DND-41 (cell line): ENCODE measurements around the gene PLIN4.

ENCODE experiments used
- EZH2 ChIP-seq: IDR thresholded peaks from 3 replicates; pipeline ENCODE4 v1.6.1; 2012; ENCODE audit warnings: borderline replicate concordance, low read depth, mild to moderate bottlenecking, moderate library complexity, low read length, inconsistent platforms; ENCODE audit not compliant: severe bottlenecking
- TF ChIP-seq, protein P1 (sequence below): IDR thresholded peaks from 2 replicates; pipeline ENCODE4 v1.5.1; 2012; ENCODE audit warnings: borderline replicate concordance, low read length, moderate library complexity, mild to moderate bottlenecking; ENCODE audit not compliant: poor library complexity, severe bottlenecking; ENCODE audit errors: extremely low read depth

DNA sequence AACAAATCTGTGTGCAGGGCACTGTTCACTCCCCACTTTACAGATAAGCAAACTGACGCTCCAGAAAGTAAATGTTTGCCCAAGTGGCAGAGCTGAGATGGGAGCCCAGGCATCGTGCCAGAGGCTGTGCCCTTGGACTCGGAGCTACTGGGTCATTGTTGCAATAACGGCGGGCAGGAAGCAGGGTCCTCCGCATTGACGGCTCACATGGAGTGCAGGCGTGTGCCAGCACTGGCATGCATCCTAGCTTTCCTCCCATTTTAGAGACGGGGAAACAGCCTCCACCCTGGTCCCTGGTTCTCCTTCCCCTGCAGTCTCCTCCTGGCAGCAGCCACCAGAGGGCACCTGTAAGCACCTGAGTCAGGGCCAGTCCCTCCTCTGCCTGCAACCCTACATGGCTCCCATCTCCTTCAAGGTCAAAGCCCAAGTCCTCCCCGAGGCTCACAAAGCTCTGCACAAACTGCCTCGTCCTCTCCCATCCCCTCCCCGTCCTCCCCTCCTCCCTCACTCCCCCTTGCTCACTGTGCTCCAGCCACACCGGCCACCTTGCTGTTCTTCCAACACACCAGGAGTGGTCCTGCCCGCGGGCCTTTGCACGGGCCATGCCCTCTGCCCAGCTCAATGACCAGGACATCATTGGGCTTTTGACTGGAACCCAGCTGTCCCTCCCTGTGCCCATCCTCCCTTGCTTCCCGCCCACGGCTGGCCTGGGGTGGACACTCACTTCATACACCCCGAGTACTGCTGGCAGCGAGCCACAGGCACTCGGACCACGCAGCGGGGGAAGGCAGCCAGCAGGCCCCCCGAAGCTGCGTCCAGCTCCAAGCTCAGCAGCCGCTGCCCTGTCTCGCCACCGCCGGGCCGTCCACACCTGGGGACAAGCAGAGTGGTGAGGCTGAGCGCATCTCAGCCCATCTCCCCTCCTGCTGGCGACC is 29.3 kb upstream of the PLIN4 start:
- TF ChIP-seq, protein P1, sequence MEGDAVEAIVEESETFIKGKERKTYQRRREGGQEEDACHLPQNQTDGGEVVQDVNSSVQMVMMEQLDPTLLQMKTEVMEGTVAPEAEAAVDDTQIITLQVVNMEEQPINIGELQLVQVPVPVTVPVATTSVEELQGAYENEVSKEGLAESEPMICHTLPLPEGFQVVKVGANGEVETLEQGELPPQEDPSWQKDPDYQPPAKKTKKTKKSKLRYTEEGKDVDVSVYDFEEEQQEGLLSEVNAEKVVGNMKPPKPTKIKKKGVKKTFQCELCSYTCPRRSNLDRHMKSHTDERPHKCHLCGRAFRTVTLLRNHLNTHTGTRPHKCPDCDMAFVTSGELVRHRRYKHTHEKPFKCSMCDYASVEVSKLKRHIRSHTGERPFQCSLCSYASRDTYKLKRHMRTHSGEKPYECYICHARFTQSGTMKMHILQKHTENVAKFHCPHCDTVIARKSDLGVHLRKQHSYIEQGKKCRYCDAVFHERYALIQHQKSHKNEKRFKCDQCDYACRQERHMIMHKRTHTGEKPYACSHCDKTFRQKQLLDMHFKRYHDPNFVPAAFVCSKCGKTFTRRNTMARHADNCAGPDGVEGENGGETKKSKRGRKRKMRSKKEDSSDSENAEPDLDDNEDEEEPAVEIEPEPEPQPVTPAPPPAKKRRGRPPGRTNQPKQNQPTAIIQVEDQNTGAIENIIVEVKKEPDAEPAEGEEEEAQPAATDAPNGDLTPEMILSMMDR, result peak; percentile 57
- no peak for TF ChIP-seq EZH2
